Measurements from ENCODE around the gene DPH6. TPM values are rescaled to one million over a fixed set of nuclear protein-coding genes. Genes with fewer than 3 reads are reported as not detected.
"Not testable (repeated sequence)": the region's sequence is repeated elsewhere in the genome, so short reads cannot be mapped to it uniquely, and the experiment has no call there.

DPH6 gene
- total RNA-seq, 2 donors from 2014 or later, result 29.8 to 35.6 TPM

GRCh38 chr15:35379972-35380371 lies 166.0 kb downstream of the DPH6 start:
- no peaks in the 10 kb centered on the region for H3K36me3 ChIP-seq (ENCODE audit: control insufficient read depth, insufficient read depth, low read length)
- no peak overlapping the region for H3K4me3 Mint-ChIP-seq
- H3K27me3 Mint-ChIP-seq (ENCODE audit: insufficient read depth), result no peaks in the 10 kb centered on the region
- peaks cover 15% of the 10 kb centered on the region for H3K36me3 Mint-ChIP-seq (ENCODE audit: low read depth)
- no peak overlapping the region for H3K4me3 ChIP-seq (ENCODE audit: low read length)
- 81 to 100% methylated on average over 1 of the region's 1 CpG for WGBS, 2 experiments (ENCODE audit: insufficient coverage in 1 of 2, insufficient read length in 1 of 2)
- no peak overlapping the region for H3K9ac ChIP-seq (ENCODE audit: extremely low read depth, low read length, poor library complexity, severe bottlenecking)
- H3K9me3 ChIP-seq (ENCODE audit: control insufficient read depth, low read length), result no peaks in the 10 kb centered on the region
- peaks cover 16% of the 10 kb centered on the region for H3K4me1 Mint-ChIP-seq
- H3K9me3 Mint-ChIP-seq, result peaks cover 13% of the 10 kb centered on the region
- H3K27ac Mint-ChIP-seq, result no peak overlapping the region
- no peaks in the 10 kb centered on the region for H3K4me1 ChIP-seq (ENCODE audit: control insufficient read depth, insufficient read depth, low read length)
- peak; percentile 38 for DNase-seq
- TF ChIP-seq, protein P1, sequence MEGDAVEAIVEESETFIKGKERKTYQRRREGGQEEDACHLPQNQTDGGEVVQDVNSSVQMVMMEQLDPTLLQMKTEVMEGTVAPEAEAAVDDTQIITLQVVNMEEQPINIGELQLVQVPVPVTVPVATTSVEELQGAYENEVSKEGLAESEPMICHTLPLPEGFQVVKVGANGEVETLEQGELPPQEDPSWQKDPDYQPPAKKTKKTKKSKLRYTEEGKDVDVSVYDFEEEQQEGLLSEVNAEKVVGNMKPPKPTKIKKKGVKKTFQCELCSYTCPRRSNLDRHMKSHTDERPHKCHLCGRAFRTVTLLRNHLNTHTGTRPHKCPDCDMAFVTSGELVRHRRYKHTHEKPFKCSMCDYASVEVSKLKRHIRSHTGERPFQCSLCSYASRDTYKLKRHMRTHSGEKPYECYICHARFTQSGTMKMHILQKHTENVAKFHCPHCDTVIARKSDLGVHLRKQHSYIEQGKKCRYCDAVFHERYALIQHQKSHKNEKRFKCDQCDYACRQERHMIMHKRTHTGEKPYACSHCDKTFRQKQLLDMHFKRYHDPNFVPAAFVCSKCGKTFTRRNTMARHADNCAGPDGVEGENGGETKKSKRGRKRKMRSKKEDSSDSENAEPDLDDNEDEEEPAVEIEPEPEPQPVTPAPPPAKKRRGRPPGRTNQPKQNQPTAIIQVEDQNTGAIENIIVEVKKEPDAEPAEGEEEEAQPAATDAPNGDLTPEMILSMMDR (conservative IDR thresholded peaks at IDR 0.05), result no peak
- H3K27me3 ChIP-seq (ENCODE audit: control insufficient read depth, insufficient read depth, low read length, poor library complexity, severe bottlenecking), result no peaks in the 10 kb centered on the region
- H3K27ac ChIP-seq (ENCODE audit: low read depth, low read length), result no peak overlapping the region

DNA sequence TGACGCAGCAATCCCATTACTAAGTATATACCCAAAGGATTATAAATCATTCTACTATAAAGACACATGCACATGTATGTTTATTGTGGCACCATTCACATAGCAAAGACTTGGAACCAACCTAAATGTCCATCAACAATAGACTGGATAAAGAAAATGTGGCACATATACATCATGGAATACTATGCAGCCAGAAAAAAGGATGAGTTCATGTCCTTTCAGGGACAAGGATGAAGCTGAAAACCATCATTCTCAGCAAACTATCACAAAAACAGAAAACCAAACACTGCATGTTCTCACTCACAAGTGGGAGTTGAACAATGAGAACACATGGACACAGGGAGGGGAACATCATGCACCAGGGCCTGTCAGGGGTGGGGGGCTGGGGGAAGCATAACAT lies 167.5 kb downstream of the DPH6 start:
- not testable (repeated sequence) for H3K27ac ChIP-seq (ENCODE audit: low read depth, low read length); H3K27me3 ChIP-seq (ENCODE audit: control insufficient read depth, insufficient read depth, low read length, poor library complexity, severe bottlenecking); H3K4me3 ChIP-seq (ENCODE audit: low read length); H3K27me3 Mint-ChIP-seq (ENCODE audit: insufficient read depth); H3K4me1 ChIP-seq (ENCODE audit: control insufficient read depth, insufficient read depth, low read length); H3K27ac Mint-ChIP-seq; H3K4me3 Mint-ChIP-seq; DNase-seq; H3K36me3 ChIP-seq (ENCODE audit: control insufficient read depth, insufficient read depth, low read length); H3K9ac ChIP-seq (ENCODE audit: extremely low read depth, low read length, poor library complexity, severe bottlenecking); H3K9me3 ChIP-seq (ENCODE audit: control insufficient read depth, low read length)
- peaks cover 15% of the 10 kb centered on the region for H3K36me3 Mint-ChIP-seq (ENCODE audit: low read depth)
- H3K4me1 Mint-ChIP-seq, result peaks cover 16% of the 10 kb centered on the region
- WGBS, 2 experiments (ENCODE audit: insufficient coverage in 1 of 2, insufficient read length in 1 of 2), result 100% methylated on average over 1 of the region's 1 CpG; no CpG with 5 or more reads in 1 of the 2 experiments
- peaks cover 13% of the 10 kb centered on the region for H3K9me3 Mint-ChIP-seq

- Histone ChIP-seq H3K27ac (ENCODE audit: low read depth, low read length) (no peak overlapping the region), H3K4me3 (ENCODE audit: low read length) (no peak overlapping the region), H3K9me3 (ENCODE audit: control insufficient read depth, low read length) (no peaks in the 10 kb centered on the region), H3K9ac (ENCODE audit: extremely low read depth, low read length, poor library complexity, severe bottlenecking) (no peak overlapping the region), H3K4me1 (ENCODE audit: control insufficient read depth, insufficient read depth, low read length) (no peaks in the 10 kb centered on the region), H3K27me3 (ENCODE audit: control insufficient read depth, insufficient read depth, low read length, poor library complexity, severe bottlenecking) (no peaks in the 10 kb centered on the region), H3K36me3 (ENCODE audit: control insufficient read depth, insufficient read depth, low read length) (no peaks in the 10 kb centered on the region)
- Mint-ChIP-seq H3K4me3 (no peak overlapping the region), H3K4me1 (peaks cover 15% of the 10 kb centered on the region), H3K9me3 (peaks cover 13% of the 10 kb centered on the region), H3K27ac (no peak overlapping the region), H3K36me3 (ENCODE audit: low read depth) (peaks cover 22% of the 10 kb centered on the region), H3K27me3 (ENCODE audit: insufficient read depth) (no peaks in the 10 kb centered on the region)
- TF ChIP-seq, protein P1 (conservative IDR thresholded peaks at IDR 0.05), result no peak
- no peak for DNase-seq
Observed at GRCh38 chr15:35376707-35377106, 169.3 kb downstream of the DPH6 start.

DNA sequence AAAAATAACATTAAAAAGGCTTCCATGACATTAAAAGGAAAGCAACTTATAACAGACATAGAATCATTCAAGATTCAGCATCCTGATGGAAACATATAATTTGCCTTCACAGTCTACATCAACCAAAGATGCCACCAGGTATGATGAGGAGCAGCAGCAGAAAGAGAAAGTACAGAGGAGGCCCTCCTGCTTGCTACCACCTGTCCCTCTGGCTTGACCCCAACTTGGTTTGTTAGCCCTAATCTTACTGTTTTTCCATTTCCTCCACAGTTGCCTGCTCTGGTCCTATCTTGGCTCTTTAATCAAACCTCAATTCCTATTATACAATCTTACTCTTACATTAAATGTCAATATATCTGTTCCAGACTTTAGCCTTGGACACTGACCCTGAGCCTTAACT lies 171.3 kb downstream of the DPH6 start:
- Histone ChIP-seq H3K4me1 (ENCODE audit: control insufficient read depth, insufficient read depth, low read length) (no peaks in the 10 kb centered on the region), H3K27ac (ENCODE audit: low read depth, low read length) (no peak overlapping the region), H3K4me3 (ENCODE audit: low read length) (no peak overlapping the region), H3K36me3 (ENCODE audit: control insufficient read depth, insufficient read depth, low read length) (no peaks in the 10 kb centered on the region), H3K9me3 (ENCODE audit: control insufficient read depth, low read length) (no peaks in the 10 kb centered on the region), H3K27me3 (ENCODE audit: control insufficient read depth, insufficient read depth, low read length, poor library complexity, severe bottlenecking) (no peaks in the 10 kb centered on the region), H3K9ac (ENCODE audit: extremely low read depth, low read length, poor library complexity, severe bottlenecking) (no peak overlapping the region)
- TF ChIP-seq, protein P1 (conservative IDR thresholded peaks at IDR 0.05), result no peak
- no peaks in the 10 kb centered on the region for H3K4me1 Mint-ChIP-seq
- H3K27me3 Mint-ChIP-seq (ENCODE audit: insufficient read depth), result no peaks in the 10 kb centered on the region
- no peak overlapping the region for H3K4me3 Mint-ChIP-seq
- DNase-seq, result no peak
- peaks cover 13% of the 10 kb centered on the region for H3K9me3 Mint-ChIP-seq
- H3K27ac Mint-ChIP-seq, result no peak overlapping the region
- peaks cover 20% of the 10 kb centered on the region for H3K36me3 Mint-ChIP-seq (ENCODE audit: low read depth)
